Stimulated activated CD8-positive, alpha-beta memory T cell treated with anti-CD3 and anti-CD28 coated beads, Interleukin-4, amount 100 ng/mL, for 4 hours (primary cell): ENCODE results near the gene ASXL2.
"Not testable (repeated sequence)": the region's sequence is repeated elsewhere in the genome, so short reads cannot be mapped to it uniquely, and the experiment has no call there.

Source experiments
- DNase-seq, 2 donors: peaks; one replicate each; pipeline ENCODE4 v3.0.0-alpha.2; 2020; ENCODE audit warnings: low read depth in 2 of 2, low spot score in 1 of 2

ASXL2 gene

GRCh38 chr2:25838152-25838756, 40.0 kb downstream of the ASXL2 start:
- no peak for DNase-seq

GRCh38 chr2:25835906-25836305, 42.4 kb downstream of the ASXL2 start:
- DNase-seq = no peak

- no peak for DNase-seq
Observed at GRCh38 chr2:25833566-25833965, 44.7 kb downstream of the ASXL2 start.

- no peak for DNase-seq
Observed at GRCh38 chr2:25832897-25833296, 45.4 kb downstream of the ASXL2 start.

GRCh38 chr2:25831746-25832449, 46.4 kb downstream of the ASXL2 start:
- no peak for DNase-seq

- no peak for DNase-seq
Observed at GRCh38 chr2:25829828-25830227, 48.5 kb downstream of the ASXL2 start.

- no peak for DNase-seq
Observed at GRCh38 chr2:25829377-25829704, 48.9 kb downstream of the ASXL2 start.

- not testable (repeated sequence) for DNase-seq
Observed at GRCh38 chr2:25828532-25829376, 49.5 kb downstream of the ASXL2 start.

GRCh38 chr2:25825238-25825637, 53.0 kb downstream of the ASXL2 start:
- peak in 1 of 2 donors; percentile 20 for DNase-seq

GRCh38 chr2:25824718-25825117, 53.6 kb downstream of the ASXL2 start:
- DNase-seq = no peak

- no peak for DNase-seq
Observed at GRCh38 chr2:25824216-25824615, 54.1 kb downstream of the ASXL2 start.

- DNase-seq = peak; percentile 21 to 35
Observed at GRCh38 chr2:25822190-25823117, 55.8 kb downstream of the ASXL2 start.

GRCh38 chr2:25821225-25822056, 56.8 kb downstream of the ASXL2 start:
- no peak for DNase-seq

- DNase-seq = no peak
Observed at GRCh38 chr2:25819597-25820039, 58.7 kb downstream of the ASXL2 start.

GRCh38 chr2:25817630-25818029, 60.7 kb downstream of the ASXL2 start:
- no peak for DNase-seq

GRCh38 chr2:25817006-25817405, 61.3 kb downstream of the ASXL2 start:
- DNase-seq = no peak

GRCh38 chr2:25816249-25816648, 62.0 kb downstream of the ASXL2 start:
- DNase-seq = no peak

- DNase-seq = no peak
Observed at GRCh38 chr2:25814681-25815080, 63.6 kb downstream of the ASXL2 start.

GRCh38 chr2:25810428-25810827, 67.9 kb downstream of the ASXL2 start:
- no peak for DNase-seq

- no peak for DNase-seq
Observed at GRCh38 chr2:25809646-25810045, 68.6 kb downstream of the ASXL2 start.
